HG03432 (cell line): ENCODE results near the gene DISP2.

ENCODE experiments used
- ATAC-seq: cut with Tn5 transposase; IDR thresholded peaks from one replicate; pipeline ENCODE4 v1.9.1; 2021; ENCODE audit warnings: mild to moderate bottlenecking, moderate library complexity; ENCODE audit not compliant: unreplicated experiment

DISP2 gene

DNA sequence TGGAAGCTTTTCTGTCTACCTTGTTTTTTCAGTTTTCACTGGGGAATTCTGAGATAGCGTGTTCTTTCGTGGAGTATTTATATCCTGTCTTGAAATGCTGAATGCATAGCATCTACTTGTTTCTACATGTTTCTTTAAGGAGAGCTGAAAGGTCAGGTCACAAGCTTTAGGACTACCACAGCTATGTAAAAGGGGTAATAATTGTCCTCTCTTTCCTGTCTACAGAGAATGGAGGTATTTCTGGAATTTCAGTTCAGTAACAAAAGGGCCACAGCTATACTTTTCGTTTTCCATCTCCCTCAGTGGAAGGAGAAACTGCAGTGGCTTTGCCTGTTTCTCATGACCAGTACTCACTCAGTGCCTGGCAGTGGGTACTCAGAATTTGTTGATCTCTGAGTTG, 29.8 kb upstream of the DISP2 start:
- ATAC-seq, result no peak

GRCh38 chr15:40328751-40329150, 29.3 kb upstream of the DISP2 start:
- ATAC-seq, result no peak

GRCh38 chr15:40329804-40330203, 28.2 kb upstream of the DISP2 start:
- no peak for ATAC-seq

- ATAC-seq, result no peak
Measured at GRCh38 chr15:40330368-40330836, 27.6 kb upstream of the DISP2 start.

GRCh38 chr15:40331026-40331425, 27.0 kb upstream of the DISP2 start:
- ATAC-seq, result no peak

GRCh38 chr15:40331637-40332036, 26.4 kb upstream of the DISP2 start:
- no peak for ATAC-seq

DNA sequence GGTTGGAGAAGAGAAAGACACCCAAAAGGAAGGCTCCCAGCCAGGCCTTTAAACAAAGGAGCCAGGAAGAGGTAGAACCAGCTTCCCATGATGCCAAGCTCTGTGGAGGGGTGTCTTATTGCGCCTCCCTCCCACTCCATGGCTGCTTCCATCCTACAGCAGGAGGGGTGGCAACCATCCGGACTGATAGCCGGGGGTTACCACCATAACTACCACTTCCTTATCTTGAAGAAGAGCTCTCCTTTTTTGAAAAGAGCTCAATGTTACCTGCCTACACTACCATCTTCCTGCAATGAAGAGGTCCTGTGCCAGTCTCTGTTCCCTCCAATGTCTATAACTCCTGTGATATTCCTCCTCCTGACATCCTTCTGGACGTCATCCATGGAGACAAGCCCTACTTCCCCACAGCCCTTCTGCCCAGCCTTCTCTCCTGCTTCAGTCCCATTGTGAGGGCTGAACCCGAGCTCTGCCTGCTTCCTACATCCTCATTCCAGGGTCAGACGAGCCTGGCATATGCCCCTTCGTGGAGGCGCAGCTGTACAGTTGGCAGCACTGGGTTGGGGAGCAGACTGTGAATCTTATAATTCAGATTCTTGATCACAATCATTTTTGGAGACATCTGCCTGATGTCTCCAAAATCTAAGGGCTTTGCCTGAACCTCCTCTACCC, 25.8 kb upstream of the DISP2 start:
- no peak for ATAC-seq

- no peak for ATAC-seq
Measured at GRCh38 chr15:40333922-40334492, 24.0 kb upstream of the DISP2 start.

DNA sequence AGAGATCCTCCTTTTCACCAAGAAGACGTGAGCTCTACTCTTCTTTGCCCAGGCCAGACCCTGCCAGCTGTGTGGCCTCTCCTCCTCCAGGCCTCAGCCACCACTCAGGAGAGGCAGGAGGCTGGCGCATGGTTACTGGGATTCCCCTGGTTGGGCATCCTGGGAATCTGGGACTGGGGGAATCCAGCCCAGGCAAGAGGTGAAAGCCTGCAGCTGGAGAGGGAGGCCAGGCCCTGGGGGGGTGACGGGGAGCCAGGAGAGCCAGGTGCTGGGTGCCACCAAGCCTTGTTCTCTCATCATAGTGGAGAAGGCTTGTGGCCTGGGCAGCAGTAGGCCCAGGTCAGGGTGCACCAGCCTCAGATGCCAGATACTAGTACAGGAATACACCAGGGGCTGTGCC, 23.5 kb upstream of the DISP2 start:
- ATAC-seq, result no peak

DNA sequence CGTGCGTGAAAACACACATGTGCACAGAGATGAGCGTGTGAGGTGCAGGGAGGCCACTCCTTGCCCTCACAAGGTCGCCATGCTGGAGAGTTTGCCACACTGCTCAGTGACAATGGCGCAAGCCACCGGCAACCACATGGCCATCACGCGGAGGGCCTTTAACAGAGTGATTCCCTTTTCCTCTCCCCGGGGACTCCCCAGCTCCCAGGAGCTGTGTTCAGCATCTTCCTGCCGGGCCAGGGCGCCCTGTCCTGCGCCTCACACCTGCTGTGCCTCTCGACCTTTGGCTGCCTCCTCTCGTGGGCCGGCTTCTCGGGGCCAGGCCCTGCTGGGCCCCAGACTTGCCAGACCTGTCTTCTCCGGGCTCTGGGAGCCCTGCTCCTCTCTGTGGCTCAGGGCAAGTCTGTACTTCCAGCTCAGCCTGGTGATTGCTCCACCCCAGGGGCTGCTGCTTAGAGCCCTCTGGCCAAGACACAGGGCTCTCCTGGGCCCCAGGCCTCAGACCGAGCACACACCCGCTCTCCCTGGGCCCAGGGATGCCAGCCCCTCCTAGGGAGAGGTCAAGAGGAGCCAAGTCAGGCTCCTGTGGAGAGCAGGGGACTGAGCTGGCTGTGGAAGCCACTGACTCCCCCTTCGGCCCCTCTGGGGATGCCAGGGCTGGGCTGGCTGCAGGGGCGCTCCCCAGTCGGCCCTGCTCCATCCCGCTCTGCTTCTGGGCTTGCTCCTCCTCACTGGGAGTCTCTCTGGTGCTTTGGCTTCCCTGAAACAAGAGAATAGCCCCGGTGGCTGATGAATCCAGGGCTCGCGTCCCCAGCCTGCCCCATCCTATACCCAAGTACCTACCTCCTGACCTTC, 22.9 kb upstream of the DISP2 start:
- ATAC-seq, result no peak

GRCh38 chr15:40335938-40336743, 21.9 kb upstream of the DISP2 start:
- no peak for ATAC-seq

DNA sequence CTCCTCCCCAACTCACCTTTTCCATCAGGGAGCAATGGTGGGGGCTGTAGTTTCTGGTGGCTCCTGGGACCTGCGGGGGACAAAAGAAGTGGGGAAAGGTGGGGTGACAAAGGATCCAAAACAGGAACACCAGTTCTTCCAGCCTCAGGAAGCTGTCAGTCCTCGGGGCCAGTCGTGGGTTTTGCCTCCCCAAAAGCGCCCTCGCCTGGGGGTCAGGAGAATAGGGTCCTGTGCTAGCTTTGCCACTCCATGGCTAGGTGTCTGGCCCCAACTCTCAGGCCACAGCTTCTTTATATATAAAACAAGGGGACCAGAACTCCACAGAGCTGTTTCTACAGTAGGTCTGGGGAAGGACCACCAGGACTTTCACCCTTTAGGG, 21.3 kb upstream of the DISP2 start:
- no peak for ATAC-seq

DNA sequence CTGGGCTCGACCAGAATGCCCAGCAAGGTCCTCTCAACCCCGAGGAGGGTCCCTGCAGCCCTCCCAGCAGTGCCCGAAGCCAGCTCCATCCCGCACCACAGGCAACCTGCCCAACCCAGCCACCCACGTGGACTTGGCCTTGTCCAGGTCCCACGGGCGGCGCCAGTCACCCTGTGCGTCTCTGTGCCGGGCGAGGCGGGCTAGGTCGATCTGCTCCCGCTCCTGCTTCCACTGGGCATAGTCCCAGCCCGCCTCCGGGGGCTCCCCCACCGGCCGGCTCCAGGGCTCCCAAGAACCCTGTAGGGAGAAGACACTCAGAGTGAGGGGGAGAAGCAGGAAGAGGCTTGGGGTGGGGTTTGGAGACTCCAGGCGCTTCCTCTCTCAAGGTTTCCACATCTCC, 20.4 kb upstream of the DISP2 start:
- ATAC-seq, result no peak

DNA sequence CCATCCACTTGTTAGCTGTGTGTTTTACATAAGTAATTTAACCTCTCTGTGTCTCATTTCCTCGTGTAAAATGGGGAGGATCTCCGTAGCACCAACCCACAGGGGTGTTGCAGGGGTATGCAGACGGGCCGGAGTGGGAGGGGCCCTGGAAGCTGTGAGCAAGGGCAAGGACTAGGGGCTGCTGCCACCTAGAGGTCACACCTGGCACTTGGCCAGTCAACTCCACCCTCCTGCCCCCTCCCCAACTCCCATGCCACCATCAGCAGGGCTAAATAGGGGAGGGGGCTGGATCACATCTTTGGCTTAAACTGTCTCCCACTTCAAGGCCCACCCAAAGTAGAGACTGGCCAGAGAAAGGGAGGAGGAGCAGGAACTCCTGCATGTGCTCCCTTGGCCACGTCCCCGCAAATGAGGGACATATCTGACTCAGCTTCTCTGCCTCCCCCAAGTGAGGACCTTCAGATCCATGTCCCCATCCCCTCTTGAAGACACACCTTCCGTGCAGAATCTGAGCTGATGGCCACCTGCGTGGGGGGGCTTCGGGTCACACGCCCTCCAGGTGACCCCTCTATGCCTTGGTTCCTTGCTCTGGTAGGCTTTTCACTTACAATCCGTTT, 19.9 kb upstream of the DISP2 start:
- ATAC-seq, result peak; percentile 62

DNA sequence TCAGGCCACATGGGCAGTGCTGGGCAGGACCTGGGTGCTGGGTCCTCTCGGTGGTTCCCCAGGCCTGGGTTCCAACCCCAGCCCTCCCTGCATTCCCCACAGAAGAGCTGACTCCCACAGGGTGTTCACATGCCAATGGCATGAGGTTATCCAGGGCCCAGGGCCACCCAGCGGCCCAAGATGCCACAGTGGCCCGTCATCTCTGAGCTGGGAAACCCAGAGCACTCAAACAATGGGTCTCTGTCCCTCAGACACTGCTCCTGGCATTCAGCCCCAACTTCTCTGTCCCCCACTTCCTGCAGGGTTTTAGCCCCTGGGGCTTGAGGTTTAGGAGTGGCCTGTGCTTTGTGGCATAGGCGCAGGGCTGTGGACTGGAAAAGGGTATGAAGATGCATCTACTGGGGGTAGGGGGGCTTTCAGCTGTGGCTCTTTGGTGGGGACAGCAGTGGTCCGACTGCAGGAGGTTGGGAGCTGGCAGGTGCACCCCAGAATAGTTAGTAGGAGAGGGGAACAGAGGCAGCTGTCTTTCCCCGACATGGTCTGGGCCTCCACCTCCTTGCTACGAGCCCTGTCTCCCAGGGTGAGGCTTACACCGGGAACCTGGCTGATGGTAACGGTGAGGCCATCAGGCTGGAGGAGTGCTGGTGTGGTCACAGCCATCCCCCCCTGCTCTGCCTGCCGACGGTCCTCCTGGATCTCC, 18.9 kb upstream of the DISP2 start:
- no peak for ATAC-seq

- no peak for ATAC-seq
Measured at GRCh38 chr15:40339621-40339945, 18.4 kb upstream of the DISP2 start.

GRCh38 chr15:40340038-40340739, 17.8 kb upstream of the DISP2 start:
- ATAC-seq, result no peak

GRCh38 chr15:40340740-40341400, 17.1 kb upstream of the DISP2 start, which contains the start of gene CCDC9B:
Gene CCDC9B, minus strand, starts transcription at chr15:40340939. Its CDS starts 120 bp downstream, at chr15:40340819.
- no peak for ATAC-seq
